Neural progenitor cell (in vitro differentiated cells): ENCODE measurements around the gene ALG12. TPM values are rescaled to one million over a fixed set of nuclear protein-coding genes. Genes with fewer than 3 reads are reported as not detected.

ENCODE experiments used
- DNase-seq: peaks from one replicate; pipeline ENCODE4 v3.0.0-alpha.2; 2016; ENCODE audit warnings: low spot score
- H2AFZ ChIP-seq: fragments of 200-600 bp; sonication (generic); replicated peaks from 2 replicates; pipeline ENCODE4 v1.6.1; 2016; ENCODE audit warnings: antibody characterized with exemption
- H3F3A ChIP-seq: fragments of 200-600 bp; sonication (generic); 2 replicates; pipeline ENCODE4 v1.6.1; 2016; ENCODE audit warnings: antibody characterized with exemption, low read depth
- H3K27ac ChIP-seq: fragments of 200-600 bp; sonication (generic); 2 replicates; pipeline ENCODE4 v1.5.1; 2016; ENCODE audit warnings: mild to moderate bottlenecking
- H3K27me3 ChIP-seq: fragments of 200-600 bp; sonication (generic); 2 replicates; pipeline ENCODE4 v1.6.1; 2016; ENCODE audit warnings: mild to moderate bottlenecking, moderate library complexity
- H3K36me3 ChIP-seq: fragments of 200-600 bp; sonication (generic); 2 replicates; pipeline ENCODE4 v1.5.1; 2016
- H3K4me1 ChIP-seq: fragments of 200-600 bp; sonication (generic); 2 replicates; pipeline ENCODE4 v1.6.1; 2016; ENCODE audit warnings: mixed run types
- H3K4me2 ChIP-seq: fragments of 200-600 bp; sonication (generic); 2 replicates; pipeline ENCODE4 v1.6.1; 2016
- H3K4me3 ChIP-seq: fragments of 200-600 bp; sonication (generic); 2 replicates; pipeline ENCODE4 v1.5.1; 2016
- H3K79me2 ChIP-seq: fragments of 200-600 bp; sonication (generic); 2 replicates; pipeline ENCODE4 v1.6.1; 2016; ENCODE audit warnings: low read depth
- H3K9ac ChIP-seq: fragments of 200-600 bp; sonication (generic); 2 replicates; pipeline ENCODE4 v1.6.1; 2016
- H3K9me3 ChIP-seq: fragments of 200-600 bp; sonication (generic); 2 replicates; pipeline ENCODE4 v1.5.1; 2016; ENCODE audit warnings: low read depth
- H4K20me1 ChIP-seq: fragments of 200-600 bp; sonication (generic); 2 replicates; pipeline ENCODE4 v1.6.1; 2016; ENCODE audit warnings: low read depth
- H3K27ac Mint-ChIP-seq: 3 replicates; pipeline ENCODE4 v1.8.0; 2021; ENCODE audit warnings: mixed read lengths
- H3K27me3 Mint-ChIP-seq: 2 replicates; pipeline ENCODE4 v1.8.0; 2022; ENCODE audit warnings: low read depth, mild to moderate bottlenecking, inconsistent platforms, moderate library complexity, mixed read lengths; ENCODE audit not compliant: insufficient read depth
- H3K36me3 Mint-ChIP-seq: 3 replicates; pipeline ENCODE4 v1.8.0; 2021; ENCODE audit warnings: mixed read lengths
- H3K4me1 Mint-ChIP-seq: 3 replicates; pipeline ENCODE4 v1.8.0; 2021; ENCODE audit warnings: mixed read lengths
- H3K4me3 Mint-ChIP-seq: 3 replicates; pipeline ENCODE4 v1.8.0; 2021; ENCODE audit warnings: mild to moderate bottlenecking, moderate library complexity, mixed read lengths
- H3K9me3 Mint-ChIP-seq: 3 replicates; pipeline ENCODE4 v1.8.0; 2020; ENCODE audit warnings: mixed read lengths
- EZH2 ChIP-seq: fragments of 200-600 bp; sonication (generic); IDR thresholded peaks from 2 replicates; pipeline ENCODE4 v1.6.1; 2017; ENCODE audit warnings: antibody characterized with exemption, mild to moderate bottlenecking, moderate library complexity
- EZH2phosphoT487 ChIP-seq: fragments of 200-600 bp; sonication (generic); IDR thresholded peaks from 2 replicates; pipeline ENCODE4 v1.6.1; 2017; ENCODE audit warnings: antibody characterized with exemption
- total RNA-seq: library from RNA; depleted of rRNA; stranded (reverse); fragments of >200 nt; gene quantifications from 2 replicates; pipeline ENCODE4 v1.2.3, GENCODE V29; 2015; ENCODE audit warnings: low replicate concordance
- TF ChIP-seq, protein P1 (sequence below): fragments of 200-600 bp; sonication (generic); IDR thresholded peaks from 2 replicates; pipeline ENCODE4 v1.5.1; 2017; ENCODE audit warnings: antibody characterized with exemption, mild to moderate bottlenecking

ALG12 gene
- total RNA-seq, 1 donor from 2014 or later, result 4.9 TPM

GRCh38 chr22:49885281-49885680, 33.0 kb downstream of the ALG12 start:
- H3K27ac Mint-ChIP-seq, result no peak overlapping the region
- TF ChIP-seq EZH2phosphoT487, result no peak
- TF ChIP-seq, protein P1, sequence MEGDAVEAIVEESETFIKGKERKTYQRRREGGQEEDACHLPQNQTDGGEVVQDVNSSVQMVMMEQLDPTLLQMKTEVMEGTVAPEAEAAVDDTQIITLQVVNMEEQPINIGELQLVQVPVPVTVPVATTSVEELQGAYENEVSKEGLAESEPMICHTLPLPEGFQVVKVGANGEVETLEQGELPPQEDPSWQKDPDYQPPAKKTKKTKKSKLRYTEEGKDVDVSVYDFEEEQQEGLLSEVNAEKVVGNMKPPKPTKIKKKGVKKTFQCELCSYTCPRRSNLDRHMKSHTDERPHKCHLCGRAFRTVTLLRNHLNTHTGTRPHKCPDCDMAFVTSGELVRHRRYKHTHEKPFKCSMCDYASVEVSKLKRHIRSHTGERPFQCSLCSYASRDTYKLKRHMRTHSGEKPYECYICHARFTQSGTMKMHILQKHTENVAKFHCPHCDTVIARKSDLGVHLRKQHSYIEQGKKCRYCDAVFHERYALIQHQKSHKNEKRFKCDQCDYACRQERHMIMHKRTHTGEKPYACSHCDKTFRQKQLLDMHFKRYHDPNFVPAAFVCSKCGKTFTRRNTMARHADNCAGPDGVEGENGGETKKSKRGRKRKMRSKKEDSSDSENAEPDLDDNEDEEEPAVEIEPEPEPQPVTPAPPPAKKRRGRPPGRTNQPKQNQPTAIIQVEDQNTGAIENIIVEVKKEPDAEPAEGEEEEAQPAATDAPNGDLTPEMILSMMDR, result no peak
- TF ChIP-seq EZH2, result no peak
- H3K27me3 Mint-ChIP-seq, result peaks cover 15% of the 10 kb centered on the region
- Histone ChIP-seq H3K4me2 (no peak overlapping the region), H3F3A (no peaks in the 10 kb centered on the region), H3K4me3 (no peak overlapping the region), H3K9me3 (peaks cover 1% of the 10 kb centered on the region), H2AFZ (no peak overlapping the region), H4K20me1 (peaks cover 8% of the 10 kb centered on the region), H3K4me1 (no peaks in the 10 kb centered on the region), H3K79me2 (peaks cover 85% of the 10 kb centered on the region), H3K27me3 (no peaks in the 10 kb centered on the region), H3K36me3 (peaks cover 11% of the 10 kb centered on the region), H3K9ac (no peak overlapping the region), H3K27ac (no peak overlapping the region)
- H3K9me3 Mint-ChIP-seq, result peaks cover 88% of the 10 kb centered on the region
- no peak for DNase-seq
- peaks cover 93% of the 10 kb centered on the region for H3K36me3 Mint-ChIP-seq
- H3K4me3 Mint-ChIP-seq, result no peak overlapping the region
- peaks cover 3% of the 10 kb centered on the region for H3K4me1 Mint-ChIP-seq

DNA sequence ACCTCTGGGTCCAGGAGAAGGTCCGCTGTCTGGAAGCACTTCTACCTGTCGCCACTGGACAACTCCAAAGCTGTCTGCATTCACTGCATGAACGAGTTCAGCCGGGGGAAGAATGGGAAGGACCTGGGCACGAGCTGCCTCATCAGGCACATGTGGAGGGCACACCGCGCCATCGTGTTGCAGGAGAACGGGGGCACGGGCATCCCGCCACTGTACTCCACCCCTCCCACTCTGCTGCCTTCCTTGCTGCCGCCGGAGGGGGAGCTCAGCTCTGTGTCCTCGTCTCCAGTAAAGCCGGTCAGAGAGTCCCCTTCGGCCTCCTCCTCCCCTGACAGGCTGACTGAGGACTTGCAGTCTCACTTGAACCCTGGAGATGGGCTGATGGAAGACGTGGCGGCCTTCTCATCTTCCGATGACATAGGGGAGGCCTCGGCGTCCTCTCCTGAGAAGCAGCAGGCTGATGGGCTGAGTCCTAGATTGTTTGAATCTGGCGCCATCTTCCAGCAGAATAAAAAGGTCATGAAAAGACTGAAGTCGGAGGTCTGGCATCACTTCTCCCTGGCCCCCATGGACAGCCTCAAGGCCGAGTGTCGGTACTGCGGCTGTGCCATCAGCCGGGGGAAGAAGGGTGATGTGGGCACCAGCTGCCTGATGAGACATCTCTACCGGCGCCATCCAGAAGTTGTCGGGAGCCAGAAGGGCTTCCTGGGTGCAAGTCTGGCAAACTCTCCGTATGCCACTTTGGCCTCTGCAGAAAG, 33.6 kb downstream of the ALG12 start:
- Histone ChIP-seq H3K36me3 (peaks cover 11% of the 10 kb centered on the region), H4K20me1 (peaks cover 8% of the 10 kb centered on the region), H2AFZ (no peak overlapping the region), H3F3A (no peaks in the 10 kb centered on the region), H3K27ac (no peak overlapping the region), H3K27me3 (no peaks in the 10 kb centered on the region), H3K9me3 (no peaks in the 10 kb centered on the region), H3K79me2 (peaks cover 89% of the 10 kb centered on the region), H3K4me1 (no peaks in the 10 kb centered on the region), H3K4me3 (no peak overlapping the region), H3K4me2 (no peak overlapping the region), H3K9ac (no peak overlapping the region)
- Mint-ChIP-seq H3K4me1 (peaks cover 3% of the 10 kb centered on the region), H3K27ac (no peak overlapping the region), H3K4me3 (no peak overlapping the region), H3K9me3 (peaks cover 88% of the 10 kb centered on the region), H3K27me3 (peaks cover 15% of the 10 kb centered on the region), H3K36me3 (peaks cover 91% of the 10 kb centered on the region)
- DNase-seq, result no peak
- no peak for TF ChIP-seq EZH2
- TF ChIP-seq, protein P1, result no peak

DNA sequence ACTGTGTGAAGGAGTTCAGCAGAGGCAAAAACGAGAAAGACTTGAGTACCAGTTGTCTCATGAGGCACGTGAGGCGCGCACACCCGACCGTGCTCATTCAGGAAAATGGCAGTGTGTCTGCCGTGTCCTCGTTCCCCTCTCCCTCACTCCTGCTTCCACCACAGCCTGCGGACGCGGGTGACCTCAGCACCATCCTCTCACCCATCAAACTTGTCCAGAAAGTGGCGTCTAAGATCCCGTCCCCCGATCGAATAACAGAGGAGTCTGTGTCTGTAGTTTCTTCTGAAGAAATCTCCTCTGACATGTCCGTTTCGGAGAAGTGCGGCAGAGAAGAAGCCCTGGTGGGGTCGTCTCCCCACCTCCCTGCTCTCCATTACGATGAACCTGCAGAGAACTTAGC, 34.2 kb downstream of the ALG12 start:
- Histone ChIP-seq H3K9me3 (no peaks in the 10 kb centered on the region), H3K9ac (no peak overlapping the region), H3K4me3 (no peak overlapping the region), H3F3A (no peaks in the 10 kb centered on the region), H3K4me2 (no peak overlapping the region), H3K27me3 (no peaks in the 10 kb centered on the region), H3K79me2 (peaks cover 86% of the 10 kb centered on the region), H4K20me1 (peaks cover 8% of the 10 kb centered on the region), H3K4me1 (no peaks in the 10 kb centered on the region), H2AFZ (no peak overlapping the region), H3K27ac (no peak overlapping the region), H3K36me3 (peaks cover 7% of the 10 kb centered on the region)
- DNase-seq, result no peak
- no peak overlapping the region for H3K4me3 Mint-ChIP-seq
- H3K27ac Mint-ChIP-seq, result no peak overlapping the region
- H3K9me3 Mint-ChIP-seq, result peaks cover 85% of the 10 kb centered on the region
- peaks cover 3% of the 10 kb centered on the region for H3K4me1 Mint-ChIP-seq
- H3K36me3 Mint-ChIP-seq, result peaks cover 88% of the 10 kb centered on the region
- peaks cover 13% of the 10 kb centered on the region for H3K27me3 Mint-ChIP-seq
- TF ChIP-seq, protein P1, result no peak
